ENCODE results near the gene ANP32B. TPM values are rescaled to one million over a fixed set of nuclear protein-coding genes. Genes with fewer than 3 reads are reported as not detected.

The ANP32B gene
- 18.6 TPM for total RNA-seq
- polyA plus RNA-seq (ENCODE audit: insufficient read depth in 1 of 8, insufficient read length in 8 of 8, low replicate concordance in 1 of 8) = 100 to 1,000 TPM; 137 to 198 (median 161) TPM
- long read RNA-seq, donor 1, transcript ANP32B-201 (7 exons, 1,463 nt) = major isoform, 24 of 24 reads
- long read RNA-seq, donor 1, partial matches to known transcripts = 0 of 24 reads
- long read RNA-seq, donor 1, other reads (novel, unspliced or antisense) = 0 of 24 reads
- long read RNA-seq, donor 2 = 0 reads
- long read RNA-seq, donor 3, transcript ANP32B-201 (7 exons, 1,463 nt) = major isoform, 45 of 56 reads
- long read RNA-seq, donor 3, partial matches to known transcripts = 5 of 56 reads
- long read RNA-seq, donor 3, other reads (novel, unspliced or antisense) = 6 of 56 reads
- long read RNA-seq, donor 4, transcript ANP32B-201 (7 exons, 1,463 nt) = major isoform, 22 of 32 reads
- long read RNA-seq, donor 4, partial matches to known transcripts = 10 of 32 reads
- long read RNA-seq, donor 4, other reads (novel, unspliced or antisense) = 0 of 32 reads
- long read RNA-seq, donor 5, transcript ANP32B-201 (7 exons, 1,463 nt) = major isoform, 117 of 192 reads
- long read RNA-seq, donor 5, partial matches to known transcripts = 52 of 192 reads
- long read RNA-seq, donor 5, other reads (novel, unspliced or antisense) = 23 of 192 reads
- long read RNA-seq, donor 6, transcript ANP32B-201 (7 exons, 1,463 nt) = major isoform, 56 of 92 reads
- long read RNA-seq, donor 6, partial matches to known transcripts = 36 of 92 reads
- long read RNA-seq, donor 6, other reads (novel, unspliced or antisense) = 0 of 92 reads
- long read RNA-seq, donor 7, transcript ANP32B-201 (7 exons, 1,463 nt) = major isoform, 49 of 80 reads
- long read RNA-seq, donor 7, partial matches to known transcripts = 31 of 80 reads
- long read RNA-seq, donor 7, other reads (novel, unspliced or antisense) = 0 of 80 reads
- long read RNA-seq, donor 8, transcript ANP32B-201 (7 exons, 1,463 nt) = major isoform, 35 of 74 reads
- long read RNA-seq, donor 8, partial matches to known transcripts = 38 of 74 reads
- long read RNA-seq, donor 8, other reads (novel, unspliced or antisense) = 0 of 74 reads
- long read RNA-seq, donor 9, transcript ANP32B-201 (7 exons, 1,463 nt) = major isoform, 32 of 57 reads
- long read RNA-seq, donor 9, partial matches to known transcripts = 19 of 57 reads
- long read RNA-seq, donor 9, other reads (novel, unspliced or antisense) = 6 of 57 reads
- long read RNA-seq, donor 10, transcript ANP32B-201 (7 exons, 1,463 nt) = major isoform, 45 of 112 reads
- long read RNA-seq, donor 10, partial matches to known transcripts = 61 of 112 reads
- long read RNA-seq, donor 10, other reads (novel, unspliced or antisense) = 6 of 112 reads
- long read RNA-seq, donor 11, transcript ANP32B-201 (7 exons, 1,463 nt) = major isoform, 45 of 79 reads
- long read RNA-seq, donor 11, partial matches to known transcripts = 33 of 79 reads
- long read RNA-seq, donor 11, other reads (novel, unspliced or antisense) = 0 of 79 reads

GRCh38 chr9:97982683-97983588, at the start of gene ANP32B:
Gene ANP32B (plus strand): TSS chr9:97983341. CDS start chr9:97983556, 215 bp downstream.
- H3K9me3 ChIP-seq (replicated peaks; ENCODE audit: control insufficient read depth, low read depth, low read length) = no peaks in the 10 kb centered on the region
- H3K36me3 ChIP-seq (ENCODE audit: control insufficient read depth, insufficient read depth, low read length) = no peaks in the 10 kb centered on the region
- peak within 1 kb of the TSS; percentile 96 for H3K27ac ChIP-seq (ENCODE audit: low read length)
- H3K4me3 ChIP-seq (ENCODE audit: low read length) = peak within 1 kb of the TSS; percentile 82
- H3K27me3 ChIP-seq (ENCODE audit: control insufficient read depth, insufficient read depth, low read length) = no peaks in the 10 kb centered on the region
- peaks cover 29% of the 10 kb centered on the region for H3K4me1 ChIP-seq (ENCODE audit: control insufficient read depth, insufficient read depth, low read length)
- DNase-seq = peak; percentile 97
- WGBS (ENCODE audit: insufficient coverage) = under 1% methylated on average over 95 of the region's 105 CpGs

DNA sequence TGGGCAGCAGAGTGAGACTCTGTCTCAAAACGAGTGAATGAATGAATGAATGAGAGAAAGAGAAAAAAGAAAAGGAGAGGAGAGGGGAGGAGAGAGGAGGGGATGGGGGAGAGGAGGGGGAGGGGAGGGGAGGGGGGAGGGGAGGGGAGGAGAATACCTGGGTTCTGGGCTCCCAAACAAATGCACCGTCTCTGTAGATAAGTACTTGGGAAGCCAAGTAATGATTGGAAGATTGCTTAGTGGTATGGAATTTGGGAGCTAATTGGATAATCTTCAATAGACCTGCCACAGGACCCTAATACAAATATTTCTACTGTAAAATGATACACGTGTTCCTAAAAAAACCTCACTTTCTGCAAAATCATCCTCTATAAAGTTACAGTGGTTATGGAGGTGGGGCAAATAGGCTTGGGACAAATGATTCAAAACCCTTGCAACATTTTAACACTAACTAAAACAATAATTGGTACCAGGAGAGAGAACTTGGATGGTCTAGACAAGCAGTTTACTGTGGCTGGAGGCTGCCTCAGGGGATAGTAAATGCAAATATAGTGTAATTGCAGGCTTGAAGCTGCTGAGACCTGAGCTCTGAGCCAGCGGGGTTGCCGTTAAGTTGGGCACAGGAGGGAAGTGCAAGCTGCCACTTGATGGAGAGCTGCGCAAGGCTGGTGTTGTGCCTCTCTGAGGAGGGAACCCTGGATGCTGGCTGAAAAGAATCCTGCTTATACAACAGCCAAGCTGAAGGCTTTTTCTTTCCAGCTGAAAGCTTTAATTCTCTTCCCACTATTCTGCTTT, 48.6 kb upstream of the ANP32B start:
- Histone ChIP-seq H3K4me3 (ENCODE audit: low read length) (no peak overlapping the region), H3K9me3 (replicated peaks; ENCODE audit: control insufficient read depth, low read depth, low read length) (no peaks in the 10 kb centered on the region), H3K27me3 (ENCODE audit: control insufficient read depth, insufficient read depth, low read length) (peaks cover 18% of the 10 kb centered on the region), H3K27ac (ENCODE audit: low read length) (no peak overlapping the region), H3K4me1 (ENCODE audit: control insufficient read depth, insufficient read depth, low read length) (no peaks in the 10 kb centered on the region), H3K36me3 (ENCODE audit: control insufficient read depth, insufficient read depth, low read length) (no peaks in the 10 kb centered on the region)
- no peak for DNase-seq
- no CpG with 5 or more reads among the region's 6 CpGs for WGBS (ENCODE audit: insufficient coverage)

DNA sequence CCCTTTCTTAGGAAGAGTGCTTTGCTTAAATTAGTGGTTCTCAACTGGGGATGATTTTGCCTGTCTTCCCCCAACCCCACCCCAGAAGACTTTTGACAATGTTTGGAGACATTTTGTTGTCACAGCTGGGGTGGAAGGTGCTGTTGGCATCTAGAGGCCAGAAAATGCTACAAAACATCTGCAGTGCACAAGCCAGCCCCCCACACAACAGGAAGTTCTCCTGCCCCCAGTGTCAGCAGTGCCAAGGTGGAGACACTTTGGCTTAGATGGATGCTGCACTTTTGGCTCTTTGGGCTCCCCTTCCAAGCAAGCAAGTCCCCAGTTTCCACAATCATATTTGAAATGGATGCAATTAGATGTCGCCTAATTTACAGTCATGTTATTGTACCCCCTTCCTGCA, 47.9 kb upstream of the ANP32B start:
- Histone ChIP-seq H3K4me3 (ENCODE audit: low read length) (no peak overlapping the region), H3K27me3 (ENCODE audit: control insufficient read depth, insufficient read depth, low read length) (peaks cover 18% of the 10 kb centered on the region), H3K27ac (ENCODE audit: low read length) (no peak overlapping the region), H3K9me3 (replicated peaks; ENCODE audit: control insufficient read depth, low read depth, low read length) (no peaks in the 10 kb centered on the region), H3K36me3 (ENCODE audit: control insufficient read depth, insufficient read depth, low read length) (no peaks in the 10 kb centered on the region), H3K4me1 (ENCODE audit: control insufficient read depth, insufficient read depth, low read length) (no peaks in the 10 kb centered on the region)
- no peak for DNase-seq
- WGBS (ENCODE audit: insufficient coverage) = no CpG with 5 or more reads among the region's 1 CpG

GRCh38 chr9:97936998-97937397, 46.1 kb upstream of the ANP32B start:
- no peak for DNase-seq
- Histone ChIP-seq H3K4me3 (ENCODE audit: low read length) (no peak overlapping the region), H3K4me1 (ENCODE audit: control insufficient read depth, insufficient read depth, low read length) (no peaks in the 10 kb centered on the region), H3K27ac (ENCODE audit: low read length) (no peak overlapping the region), H3K27me3 (ENCODE audit: control insufficient read depth, insufficient read depth, low read length) (peaks cover 16% of the 10 kb centered on the region), H3K9me3 (replicated peaks; ENCODE audit: control insufficient read depth, low read depth, low read length) (no peaks in the 10 kb centered on the region), H3K36me3 (ENCODE audit: control insufficient read depth, insufficient read depth, low read length) (no peaks in the 10 kb centered on the region)

- H3K36me3 ChIP-seq (ENCODE audit: control insufficient read depth, insufficient read depth, low read length) = no peaks in the 10 kb centered on the region
- peaks cover 17% of the 10 kb centered on the region for H3K27me3 ChIP-seq (ENCODE audit: control insufficient read depth, insufficient read depth, low read length)
- no peak within 1 kb of the TSS for H3K27ac ChIP-seq (ENCODE audit: low read length)
- H3K4me1 ChIP-seq (ENCODE audit: control insufficient read depth, insufficient read depth, low read length) = no peaks in the 10 kb centered on the region
- H3K4me3 ChIP-seq (ENCODE audit: low read length) = no peak within 1 kb of the TSS
- WGBS (ENCODE audit: insufficient coverage) = no CpG with 5 or more reads among the region's 3 CpGs
- DNase-seq = no peak
- no peaks in the 10 kb centered on the region for H3K9me3 ChIP-seq (replicated peaks; ENCODE audit: control insufficient read depth, low read depth, low read length)
Observed at GRCh38 chr9:97938081-97938644, 45.0 kb upstream of the ANP32B start, which contains the start of gene HEMGN. Gene HEMGN (minus strand): TSS chr9:97938172. CDS start chr9:97938136, 36 bp downstream.

- Histone ChIP-seq H3K9me3 (replicated peaks; ENCODE audit: control insufficient read depth, low read depth, low read length) (no peaks in the 10 kb centered on the region), H3K36me3 (ENCODE audit: control insufficient read depth, insufficient read depth, low read length) (no peaks in the 10 kb centered on the region), H3K27ac (ENCODE audit: low read length) (no peak overlapping the region), H3K27me3 (ENCODE audit: control insufficient read depth, insufficient read depth, low read length) (peaks cover 10% of the 10 kb centered on the region), H3K4me3 (ENCODE audit: low read length) (no peak overlapping the region), H3K4me1 (ENCODE audit: control insufficient read depth, insufficient read depth, low read length) (no peaks in the 10 kb centered on the region)
- no peak for DNase-seq
Observed at GRCh38 chr9:97940233-97940632, 42.9 kb upstream of the ANP32B start.

GRCh38 chr9:97940741-97941140, 42.4 kb upstream of the ANP32B start:
- Histone ChIP-seq H3K36me3 (ENCODE audit: control insufficient read depth, insufficient read depth, low read length) (no peaks in the 10 kb centered on the region), H3K27me3 (ENCODE audit: control insufficient read depth, insufficient read depth, low read length) (peaks cover 8% of the 10 kb centered on the region), H3K4me1 (ENCODE audit: control insufficient read depth, insufficient read depth, low read length) (no peaks in the 10 kb centered on the region), H3K27ac (ENCODE audit: low read length) (no peak overlapping the region), H3K9me3 (replicated peaks; ENCODE audit: control insufficient read depth, low read depth, low read length) (no peaks in the 10 kb centered on the region), H3K4me3 (ENCODE audit: low read length) (no peak overlapping the region)
- no peak for DNase-seq
- WGBS (ENCODE audit: insufficient coverage) = 20% methylated on average over 1 of the region's 3 CpGs

- no peaks in the 10 kb centered on the region for H3K4me1 ChIP-seq (ENCODE audit: control insufficient read depth, insufficient read depth, low read length)
- H3K9me3 ChIP-seq (replicated peaks; ENCODE audit: control insufficient read depth, low read depth, low read length) = no peaks in the 10 kb centered on the region
- no peak overlapping the region for H3K27ac ChIP-seq (ENCODE audit: low read length)
- H3K4me3 ChIP-seq (ENCODE audit: low read length) = no peak overlapping the region
- no peak for DNase-seq
- H3K36me3 ChIP-seq (ENCODE audit: control insufficient read depth, insufficient read depth, low read length) = no peaks in the 10 kb centered on the region
- 75% methylated on average over 1 of the region's 1 CpG for WGBS (ENCODE audit: insufficient coverage)
- H3K27me3 ChIP-seq (ENCODE audit: control insufficient read depth, insufficient read depth, low read length) = peaks cover 8% of the 10 kb centered on the region
Observed at GRCh38 chr9:97941323-97941722, 41.8 kb upstream of the ANP32B start.

All from muscle of leg (tissue), 16 donors.